Vagina (tissue), 2 donors: ENCODE data around the gene MRPS35.

ENCODE experiments used
- POLR2A ChIP-seq, 2 donors: fragments of 450-650 bp; IDR thresholded peaks; one replicate each; pipeline ENCODE4 v1.6.1; 2017; ENCODE audit warnings: antibody characterized with exemption in 2 of 2, mild to moderate bottlenecking in 2 of 2, moderate library complexity in 2 of 2
- TF ChIP-seq, protein P1 (sequence below), 3 experiments: fragments of 450-650 bp in 2 of 3; fragments of 200-600 bp in 1 of 3; sonication (generic) in 1 of 3; IDR thresholded peaks; one replicate each; pipeline ENCODE4 v1.5.1; 2017 to 2019; ENCODE audit warnings: antibody characterized with exemption in 3 of 3, mild to moderate bottlenecking in 2 of 3, moderate library complexity in 2 of 3

DNA sequence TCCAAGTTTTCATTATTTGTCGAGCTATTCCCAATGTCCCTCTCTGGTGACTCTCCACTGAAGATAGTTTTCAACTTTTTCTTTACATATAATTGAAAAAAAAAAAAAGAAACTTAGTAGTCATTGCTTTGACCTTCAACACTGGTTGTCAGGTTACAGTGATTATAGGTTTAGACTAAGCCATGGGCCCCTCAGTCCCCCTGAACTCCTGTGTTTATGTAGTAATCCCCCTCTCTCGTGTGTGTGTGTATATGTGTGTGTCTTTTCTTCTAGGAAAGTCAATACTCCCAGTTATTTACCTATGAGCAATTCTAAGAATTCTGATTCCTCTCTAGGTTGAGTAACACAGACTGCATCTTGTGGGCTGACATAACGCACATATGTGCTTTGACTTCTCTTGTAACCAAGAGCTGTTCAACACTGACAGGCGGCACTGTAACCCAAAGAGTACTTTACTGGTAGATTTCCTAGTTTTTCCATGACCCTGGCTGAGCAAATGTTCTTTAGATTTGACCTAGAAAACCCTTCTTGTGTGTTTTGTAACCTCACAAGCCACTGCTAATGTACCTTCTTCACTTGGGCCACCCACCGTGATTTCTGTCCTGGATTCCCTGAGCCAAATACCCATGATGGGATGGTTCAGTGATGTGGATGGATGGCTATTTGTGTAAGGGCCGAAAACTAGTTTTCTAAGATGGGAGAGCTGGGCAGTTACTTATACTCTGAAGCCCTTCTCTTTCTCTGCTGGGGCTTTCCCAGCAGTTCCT lies 84.4 kb downstream of the MRPS35 start:
- TF ChIP-seq, protein P1, sequence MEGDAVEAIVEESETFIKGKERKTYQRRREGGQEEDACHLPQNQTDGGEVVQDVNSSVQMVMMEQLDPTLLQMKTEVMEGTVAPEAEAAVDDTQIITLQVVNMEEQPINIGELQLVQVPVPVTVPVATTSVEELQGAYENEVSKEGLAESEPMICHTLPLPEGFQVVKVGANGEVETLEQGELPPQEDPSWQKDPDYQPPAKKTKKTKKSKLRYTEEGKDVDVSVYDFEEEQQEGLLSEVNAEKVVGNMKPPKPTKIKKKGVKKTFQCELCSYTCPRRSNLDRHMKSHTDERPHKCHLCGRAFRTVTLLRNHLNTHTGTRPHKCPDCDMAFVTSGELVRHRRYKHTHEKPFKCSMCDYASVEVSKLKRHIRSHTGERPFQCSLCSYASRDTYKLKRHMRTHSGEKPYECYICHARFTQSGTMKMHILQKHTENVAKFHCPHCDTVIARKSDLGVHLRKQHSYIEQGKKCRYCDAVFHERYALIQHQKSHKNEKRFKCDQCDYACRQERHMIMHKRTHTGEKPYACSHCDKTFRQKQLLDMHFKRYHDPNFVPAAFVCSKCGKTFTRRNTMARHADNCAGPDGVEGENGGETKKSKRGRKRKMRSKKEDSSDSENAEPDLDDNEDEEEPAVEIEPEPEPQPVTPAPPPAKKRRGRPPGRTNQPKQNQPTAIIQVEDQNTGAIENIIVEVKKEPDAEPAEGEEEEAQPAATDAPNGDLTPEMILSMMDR (IDR thresholded peaks at IDR 0.05), result no peak
- no peak for TF ChIP-seq POLR2A (IDR thresholded peaks at IDR 0.05)
